ENCODE measurements around the gene MYT1.
A peak's percentile ranks its signal among the peaks of the same experiment; 100 is the strongest.
"Not testable (repeated sequence)": the region's sequence is repeated elsewhere in the genome, so short reads cannot be mapped to it uniquely, and the experiment has no call there.

The MYT1 gene

GRCh38 chr20:64164123-64164836 is at the start of gene MYT1:
Gene MYT1 (plus strand): TSS chr20:64164452. CDS start chr20:64198862, 34,410 bp downstream.
- DNase-seq (ENCODE audit: low spot score), result peak; percentile 83

GRCh38 chr20:64115171-64115911 is 48.9 kb upstream of the MYT1 start:
- DNase-seq (ENCODE audit: low spot score), result no peak

GRCh38 chr20:64116016-64116415 is 48.2 kb upstream of the MYT1 start:
- no peak for DNase-seq (ENCODE audit: low spot score)

- DNase-seq (ENCODE audit: low spot score), result no peak
Observed at GRCh38 chr20:64116541-64117431, 47.5 kb upstream of the MYT1 start.

GRCh38 chr20:64117432-64117777 is 46.8 kb upstream of the MYT1 start:
- not testable (repeated sequence) for DNase-seq (ENCODE audit: low spot score)

- DNase-seq (ENCODE audit: low spot score), result no peak
Observed at GRCh38 chr20:64119301-64119680, 45.0 kb upstream of the MYT1 start.

- DNase-seq (ENCODE audit: low spot score), result no peak
Observed at GRCh38 chr20:64119681-64120341, 44.4 kb upstream of the MYT1 start.

- DNase-seq (ENCODE audit: low spot score), result no peak
Observed at GRCh38 chr20:64121586-64121985, 42.7 kb upstream of the MYT1 start.

GRCh38 chr20:64122927-64123326 is 41.3 kb upstream of the MYT1 start:
- DNase-seq (ENCODE audit: low spot score), result not testable (repeated sequence)

GRCh38 chr20:64123517-64123916 is 40.7 kb upstream of the MYT1 start:
- DNase-seq (ENCODE audit: low spot score), result not testable (repeated sequence)

GRCh38 chr20:64129146-64129782 is 35.0 kb upstream of the MYT1 start:
- no peak for DNase-seq (ENCODE audit: low spot score)

GRCh38 chr20:64130271-64130670 is 34.0 kb upstream of the MYT1 start:
- DNase-seq (ENCODE audit: low spot score), result no peak

GRCh38 chr20:64130876-64131275 is 33.4 kb upstream of the MYT1 start:
- no peak for DNase-seq (ENCODE audit: low spot score)

GRCh38 chr20:64131406-64131805 is 32.8 kb upstream of the MYT1 start:
- DNase-seq (ENCODE audit: low spot score), result peak; percentile 74

- peak; percentile 79 for DNase-seq (ENCODE audit: low spot score)
Observed at GRCh38 chr20:64133951-64134407, 30.3 kb upstream of the MYT1 start.

GRCh38 chr20:64134744-64135143 is 29.5 kb upstream of the MYT1 start:
- not testable (repeated sequence) for DNase-seq (ENCODE audit: low spot score)

GRCh38 chr20:64136004-64136710 is 28.1 kb upstream of the MYT1 start:
- no peak for DNase-seq (ENCODE audit: low spot score)

GRCh38 chr20:64137598-64138031 is 26.6 kb upstream of the MYT1 start:
- DNase-seq (ENCODE audit: low spot score), result no peak

- DNase-seq (ENCODE audit: low spot score), result no peak
Observed at GRCh38 chr20:64138276-64138815, 25.9 kb upstream of the MYT1 start.

Data from D341Med (cell line).